Esophagus muscularis mucosa (tissue), 4 donors: Measurements from ENCODE around the gene MAMDC2. TPM values are rescaled to one million over a fixed set of nuclear protein-coding genes. Genes with fewer than 3 reads are reported as not detected.

Experiments used
- DNase-seq: peaks from one replicate; pipeline ENCODE4 v3.0.0-alpha.2; 2017; ENCODE audit errors: extremely low spot score
- H3K27ac ChIP-seq, 4 donors: fragments of 200-600 bp; sonication (generic); replicated peaks in 1 of 4; 1 replicate in 3 of 4; 2 replicates in 1 of 4; pipeline ENCODE4 v1.5.1; 2016 to 2019; ENCODE audit warnings: mild to moderate bottlenecking in 1 of 4
- H3K27me3 ChIP-seq, 4 donors: fragments of 200-600 bp; sonication (generic); one replicate each; pipeline versions ENCODE4 v1.5.1 to v1.6.0; 2016 to 2019
- H3K36me3 ChIP-seq, 4 donors: fragments of 200-600 bp; sonication (generic); one replicate each; pipeline ENCODE4 v1.5.1; 2016 to 2019
- H3K4me1 ChIP-seq, 4 donors: fragments of 200-600 bp; sonication (generic); one replicate each; pipeline ENCODE4 v1.5.1; 2016 to 2019
- H3K4me3 ChIP-seq, 4 donors: fragments of 200-600 bp; sonication (generic); 1 replicate in 2 of 4; 2 replicates in 2 of 4; pipeline ENCODE4 v1.5.1; 2016 to 2019; ENCODE audit warnings: mild to moderate bottlenecking in 4 of 4, moderate library complexity in 1 of 4
- H3K9me3 ChIP-seq, 4 donors: fragments of 200-600 bp; sonication (generic); 1 replicate in 3 of 4; 2 replicates in 1 of 4; pipeline ENCODE4 v1.5.1; 2016 to 2019
- CTCF ChIP-seq, 3 experiments: fragments of 200-600 bp in 2 of 3; fragments of 450-650 bp in 1 of 3; sonication (generic) in 2 of 3; IDR thresholded peaks; one replicate each; pipeline ENCODE4 v1.5.1; 2017 to 2019; ENCODE audit warnings: antibody characterized with exemption in 3 of 3, mild to moderate bottlenecking in 2 of 3, moderate library complexity in 1 of 3
- EP300 ChIP-seq: sonication (generic); formaldehyde crosslinking; IDR thresholded peaks from one replicate; pipeline ENCODE4 v1.6.1; 2017; ENCODE audit warnings: antibody characterized with exemption
- POLR2A ChIP-seq: fragments of 450-650 bp; IDR thresholded peaks from one replicate; pipeline ENCODE4 v1.6.1; 2017; ENCODE audit warnings: antibody characterized with exemption, moderate library complexity, mild to moderate bottlenecking, low read depth
- POLR2AphosphoS5 ChIP-seq, 2 donors: sonication (generic); formaldehyde crosslinking; IDR thresholded peaks; one replicate each; pipeline ENCODE4 v1.6.1; 2017; ENCODE audit warnings: antibody characterized with exemption in 2 of 2
- WGBS: methylation state at CpG from one replicate; pipeline ENCODE4 v1.1.5; 2018; 5-methylcytosine and 5-hydroxymethylcytosine counted together
- intact Hi-C: fragments of 100-400 bp; cut with DNase I; formaldehyde crosslinking; loops from one replicate; pipeline ENCODE4 v1.15.1; 2023
- total RNA-seq, 4 donors: library from RNA; depleted of rRNA; stranded (reverse); fragments of >200 nt; gene quantifications; one replicate each; pipeline versions ENCODE4 v1.1.0 to v1.2.1, GENCODE V29; 2016

MAMDC2 gene
- total RNA-seq, 4 donors from 2014 or later: 115 to 147 (median 126) TPM

- no peak for DNase-seq
- TF ChIP-seq CTCF (IDR thresholded peaks at IDR 0.05): no peak
- TF ChIP-seq POLR2AphosphoS5 (IDR thresholded peaks at IDR 0.05): peak in 1 of 2 donors; percentile 12
- peak overlapping the region; percentile 88 to 96 (median 92) for H3K27ac ChIP-seq
- no peak overlapping the region for H3K4me3 ChIP-seq
- H3K9me3 ChIP-seq: no peaks in the 10 kb centered on the region
- H3K27me3 ChIP-seq: no peaks in the 10 kb centered on the region
- peaks cover 26 to 99% (median 91%) of the 10 kb centered on the region in 4 donors for H3K4me1 ChIP-seq
- WGBS: 63% methylated on average over 4 of the region's 4 CpGs
- intact Hi-C loops: no loop called here
- H3K36me3 ChIP-seq: no peaks in the 10 kb centered on the region
Measured at GRCh38 chr9:70085241-70085640, 41.6 kb downstream of the MAMDC2 start.

- H3K27ac ChIP-seq: peak overlapping the region; percentile 68 to 73 (median 70)
- H3K27me3 ChIP-seq: no peaks in the 10 kb centered on the region
- WGBS: 76% methylated on average over 2 of the region's 2 CpGs
- no peak for TF ChIP-seq POLR2AphosphoS5 (IDR thresholded peaks at IDR 0.05)
- no peaks in the 10 kb centered on the region for H3K36me3 ChIP-seq
- intact Hi-C loops: no loop called here
- H3K4me1 ChIP-seq: peaks cover 31 to 99% (median 88%) of the 10 kb centered on the region in 4 donors
- no peak overlapping the region for H3K4me3 ChIP-seq
- no peak for DNase-seq
- no peaks in the 10 kb centered on the region for H3K9me3 ChIP-seq
Measured at GRCh38 chr9:70091103-70091502, 47.5 kb downstream of the MAMDC2 start.

GRCh38 chr9:70091572-70091971 lies 47.9 kb downstream of the MAMDC2 start:
- no peaks in the 10 kb centered on the region for H3K36me3 ChIP-seq
- TF ChIP-seq CTCF (IDR thresholded peaks at IDR 0.05) (no peak), POLR2AphosphoS5 (IDR thresholded peaks at IDR 0.05) (no peak), EP300 (no peak), POLR2A (no peak)
- no peak overlapping the region for H3K4me3 ChIP-seq
- peaks cover 27 to 97% (median 88%) of the 10 kb centered on the region in 4 donors for H3K4me1 ChIP-seq
- no peaks in the 10 kb centered on the region for H3K27me3 ChIP-seq
- intact Hi-C loops: no loop called here
- no peak for DNase-seq
- H3K9me3 ChIP-seq: no peaks in the 10 kb centered on the region
- peak overlapping the region; percentile 68 to 73 (median 70) for H3K27ac ChIP-seq
- WGBS: 34% methylated on average over 5 of the region's 5 CpGs

GRCh38 chr9:70092190-70092589 lies 48.5 kb downstream of the MAMDC2 start:
- no peaks in the 10 kb centered on the region for H3K9me3 ChIP-seq
- peak overlapping the region; percentile 68 to 73 (median 70) for H3K27ac ChIP-seq
- no peak overlapping the region for H3K4me3 ChIP-seq
- no peaks in the 10 kb centered on the region for H3K36me3 ChIP-seq
- intact Hi-C loops: no loop called here
- DNase-seq: no peak
- peaks cover 23 to 97% (median 88%) of the 10 kb centered on the region in 4 donors for H3K4me1 ChIP-seq
- no peaks in the 10 kb centered on the region for H3K27me3 ChIP-seq
- TF ChIP-seq POLR2AphosphoS5 (IDR thresholded peaks at IDR 0.05): no peak
- TF ChIP-seq CTCF (IDR thresholded peaks at IDR 0.05): no peak
- WGBS: 79% methylated on average over 2 of the region's 2 CpGs

GRCh38 chr9:70093095-70093494 lies 49.4 kb downstream of the MAMDC2 start:
- Histone ChIP-seq H3K27me3 (no peaks in the 10 kb centered on the region), H3K27ac (peak overlapping the region; percentile 68 to 73 (median 70)), H3K4me3 (no peak overlapping the region), H3K4me1 (peaks cover 24 to 98% (median 92%) of the 10 kb centered on the region in 4 donors), H3K9me3 (no peaks in the 10 kb centered on the region), H3K36me3 (no peaks in the 10 kb centered on the region)
- no peak for DNase-seq
- intact Hi-C loops: no loop called here
- TF ChIP-seq POLR2A (no peak), POLR2AphosphoS5 (IDR thresholded peaks at IDR 0.05) (no peak), CTCF (IDR thresholded peaks at IDR 0.05) (no peak), EP300 (no peak)
